ENCODE data around the gene PAX7.

The PAX7 gene

DNA sequence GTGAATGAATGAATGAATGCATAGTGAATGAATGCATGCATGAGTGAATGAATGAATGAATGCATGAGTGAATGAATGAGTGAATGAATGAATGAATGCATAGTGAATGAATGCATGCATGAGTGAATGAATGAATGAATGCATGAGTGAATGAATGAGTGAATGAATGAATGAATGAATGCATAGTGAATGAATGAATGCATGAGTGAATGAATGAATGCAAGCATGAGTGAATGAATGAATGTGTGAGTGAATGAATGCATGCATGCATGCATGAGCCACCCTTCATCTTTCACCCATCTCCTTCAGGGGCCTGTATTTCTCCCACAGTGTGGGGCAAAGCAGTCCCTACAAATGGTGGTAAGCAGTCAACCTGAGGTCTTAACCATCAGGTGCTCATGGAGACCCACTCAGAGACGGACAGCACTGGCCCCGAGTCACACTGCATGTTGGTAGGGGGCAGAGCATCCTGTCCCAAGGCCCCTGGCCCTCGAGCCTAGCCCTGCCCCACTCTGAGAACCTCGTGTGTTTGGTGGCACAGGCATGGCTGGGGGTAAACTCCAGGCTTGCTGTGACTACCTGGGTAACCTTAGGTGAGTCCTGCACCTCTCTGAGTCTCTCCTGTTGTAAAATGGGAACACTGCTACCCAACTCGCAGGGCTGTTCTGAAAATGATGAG lies 28.0 kb upstream of the PAX7 start:
- no peak overlapping the region for H3K4me3 ChIP-seq (ENCODE audit: low read depth in 1 of 2, low read length in 2 of 2)
- H3K9me3 ChIP-seq (ENCODE audit: low read length), result no peaks in the 10 kb centered on the region
- peaks cover 11% of the 10 kb centered on the region for H3K4me1 ChIP-seq (ENCODE audit: insufficient read depth, low read length)
- no peak overlapping the region for H3K27ac ChIP-seq (ENCODE audit: low read depth, low read length)
- H3K36me3 ChIP-seq (ENCODE audit: insufficient read depth, low read length), result no peaks in the 10 kb centered on the region
- H3K9ac ChIP-seq (ENCODE audit: low read length), result no peak overlapping the region
- peaks cover 0 to 28% of the 10 kb centered on the region in 2 donors for H3K27me3 ChIP-seq (ENCODE audit: control insufficient read depth in 1 of 2, insufficient read depth in 2 of 2, low read length in 2 of 2)

DNA sequence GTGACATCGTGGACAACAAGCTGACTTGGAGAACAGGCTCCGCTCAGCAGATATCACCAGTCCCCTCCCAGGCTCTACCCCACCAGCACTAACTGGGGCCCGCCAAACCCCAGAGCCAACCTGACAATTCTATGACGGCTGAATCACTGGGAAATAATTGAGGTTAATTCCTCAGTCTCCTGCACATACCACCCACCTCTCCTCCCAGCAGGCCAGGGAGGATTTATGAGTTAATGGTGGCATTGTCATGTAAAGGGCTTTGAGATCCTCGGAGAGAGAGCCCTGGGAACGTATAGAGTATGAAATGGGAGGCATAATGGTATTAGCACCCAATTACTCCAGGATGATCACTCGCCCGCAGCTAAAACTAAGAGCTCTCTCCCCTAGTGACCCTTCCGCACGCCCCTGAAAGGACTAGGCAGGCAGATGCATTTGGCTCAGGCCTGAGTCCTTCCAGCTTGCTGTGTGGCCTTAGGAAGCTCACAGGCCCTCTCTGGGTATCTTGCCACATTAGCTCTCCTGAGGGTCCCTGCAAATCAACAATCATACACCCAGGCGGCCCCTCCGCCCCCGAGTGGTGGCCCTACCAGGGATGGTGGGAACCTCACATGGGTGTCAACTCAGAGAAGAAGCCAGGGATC lies 27.3 kb upstream of the PAX7 start:
- Histone ChIP-seq H3K4me1 (ENCODE audit: insufficient read depth, low read length) (peaks cover 11% of the 10 kb centered on the region), H3K27me3 (ENCODE audit: control insufficient read depth in 1 of 2, insufficient read depth in 2 of 2, low read length in 2 of 2) (peaks cover 2 to 28% of the 10 kb centered on the region in 2 donors), H3K9ac (ENCODE audit: low read length) (no peak overlapping the region), H3K9me3 (ENCODE audit: low read length) (no peaks in the 10 kb centered on the region), H3K36me3 (ENCODE audit: insufficient read depth, low read length) (no peaks in the 10 kb centered on the region), H3K27ac (ENCODE audit: low read depth, low read length) (no peak overlapping the region), H3K4me3 (ENCODE audit: low read depth in 1 of 2, low read length in 2 of 2) (no peak overlapping the region)

DNA sequence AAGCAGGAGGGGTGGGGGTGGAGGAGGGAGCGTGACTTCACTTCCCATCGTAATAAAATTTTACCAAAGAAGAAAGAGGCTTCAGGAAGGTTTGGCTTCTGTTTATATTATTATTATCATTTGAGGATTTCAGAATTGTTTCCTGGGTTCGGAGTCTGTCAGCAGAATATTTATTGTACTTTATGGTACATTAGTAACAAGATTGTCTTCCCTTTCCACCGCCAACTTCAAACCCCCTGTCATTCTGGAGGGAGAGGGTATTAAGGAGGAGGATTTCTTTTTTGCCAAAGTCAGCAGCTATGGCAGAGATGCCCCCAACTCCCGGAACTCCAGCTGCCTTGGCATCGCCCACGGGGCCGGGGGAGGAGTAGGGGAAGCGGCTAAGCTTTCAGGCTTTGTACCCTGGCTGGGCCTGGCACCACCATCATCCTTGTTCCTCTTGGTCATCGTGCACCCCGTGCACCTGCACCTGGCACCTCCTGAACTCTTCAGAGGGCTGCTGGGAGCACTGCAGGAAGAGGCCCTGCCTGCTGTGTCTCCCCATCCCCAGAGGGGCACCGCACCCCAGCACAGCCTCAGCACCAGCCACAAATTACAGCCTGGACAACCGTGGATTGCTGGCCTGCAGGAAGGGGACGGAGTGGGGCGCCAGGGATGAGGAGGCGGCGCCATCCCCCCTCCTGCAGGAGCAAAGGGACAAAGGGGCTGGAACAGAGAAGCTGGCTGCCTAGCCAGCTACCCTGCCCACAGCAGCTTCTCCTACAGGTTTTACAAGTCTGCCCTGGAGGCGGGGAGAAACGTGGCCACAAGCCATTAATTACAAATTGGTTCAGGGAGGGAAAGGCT lies 24.0 kb upstream of the PAX7 start:
- H3K27ac ChIP-seq (ENCODE audit: low read depth, low read length), result no peak overlapping the region
- no peak overlapping the region for H3K9ac ChIP-seq (ENCODE audit: low read length)
- H3K9me3 ChIP-seq (ENCODE audit: low read length), result no peaks in the 10 kb centered on the region
- no peaks in the 10 kb centered on the region for H3K4me1 ChIP-seq (ENCODE audit: insufficient read depth, low read length)
- H3K27me3 ChIP-seq (ENCODE audit: control insufficient read depth in 1 of 2, insufficient read depth in 2 of 2, low read length in 2 of 2), result peaks cover 7 to 27% of the 10 kb centered on the region in 2 donors
- no peak overlapping the region for H3K4me3 ChIP-seq (ENCODE audit: low read depth in 1 of 2, low read length in 2 of 2)
- H3K36me3 ChIP-seq (ENCODE audit: insufficient read depth, low read length), result no peaks in the 10 kb centered on the region

DNA sequence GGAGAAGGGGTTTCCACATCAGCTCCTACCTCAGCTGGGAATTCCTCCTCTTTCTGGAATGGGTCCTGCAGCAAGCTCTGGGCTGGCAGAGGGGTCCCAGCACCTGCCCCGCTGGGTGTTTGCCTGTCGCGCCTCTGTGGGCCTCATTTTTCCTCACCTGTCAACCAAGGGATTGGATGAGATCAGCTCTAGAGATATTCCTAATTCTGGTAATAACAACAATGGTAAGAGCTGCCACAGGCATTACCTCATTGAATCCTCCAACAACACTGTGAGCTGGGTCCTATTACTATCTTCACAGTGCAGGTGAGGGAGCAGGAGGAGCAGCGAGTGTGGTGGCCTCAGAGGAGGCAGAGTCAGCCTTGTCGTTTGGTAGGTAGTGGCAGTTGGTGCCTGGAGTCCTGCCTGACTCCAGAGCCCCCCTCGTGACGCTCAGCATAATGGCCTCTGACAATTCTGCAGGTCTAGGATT lies 23.3 kb upstream of the PAX7 start:
- Histone ChIP-seq H3K36me3 (ENCODE audit: insufficient read depth, low read length) (no peaks in the 10 kb centered on the region), H3K9ac (ENCODE audit: low read length) (no peak overlapping the region), H3K4me3 (ENCODE audit: low read depth in 1 of 2, low read length in 2 of 2) (no peak overlapping the region), H3K9me3 (ENCODE audit: low read length) (no peaks in the 10 kb centered on the region), H3K27me3 (ENCODE audit: control insufficient read depth in 1 of 2, insufficient read depth in 2 of 2, low read length in 2 of 2) (peaks cover 7 to 21% of the 10 kb centered on the region in 2 donors), H3K27ac (ENCODE audit: low read depth, low read length) (no peak overlapping the region), H3K4me1 (ENCODE audit: insufficient read depth, low read length) (no peaks in the 10 kb centered on the region)

DNA sequence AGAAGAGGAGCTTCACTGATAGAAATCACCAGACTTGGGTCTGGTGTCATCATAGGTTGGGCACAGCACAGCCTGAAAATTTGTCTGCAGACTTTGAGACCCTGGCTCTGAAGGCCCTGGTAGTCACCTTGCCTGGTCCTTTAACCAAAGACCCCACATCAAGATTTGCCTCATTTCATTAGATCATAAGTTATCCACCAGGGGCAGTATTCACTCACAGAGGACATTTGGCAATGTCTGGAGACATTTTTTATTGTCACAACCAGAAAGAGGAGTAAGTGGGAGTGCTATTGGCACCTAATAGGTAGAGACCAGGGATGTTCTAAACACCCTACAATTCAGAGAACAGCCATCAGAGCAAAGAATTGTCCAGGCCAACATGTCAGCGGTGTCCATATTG lies 22.1 kb upstream of the PAX7 start:
- Histone ChIP-seq H3K27me3 (ENCODE audit: control insufficient read depth in 1 of 2, insufficient read depth in 2 of 2, low read length in 2 of 2) (peaks cover 7 to 13% of the 10 kb centered on the region in 2 donors), H3K9ac (ENCODE audit: low read length) (no peak overlapping the region), H3K27ac (ENCODE audit: low read depth, low read length) (no peak overlapping the region), H3K4me1 (ENCODE audit: insufficient read depth, low read length) (no peaks in the 10 kb centered on the region), H3K36me3 (ENCODE audit: insufficient read depth, low read length) (no peaks in the 10 kb centered on the region), H3K9me3 (ENCODE audit: low read length) (no peaks in the 10 kb centered on the region), H3K4me3 (ENCODE audit: low read depth in 1 of 2, low read length in 2 of 2) (no peak overlapping the region)

DNA sequence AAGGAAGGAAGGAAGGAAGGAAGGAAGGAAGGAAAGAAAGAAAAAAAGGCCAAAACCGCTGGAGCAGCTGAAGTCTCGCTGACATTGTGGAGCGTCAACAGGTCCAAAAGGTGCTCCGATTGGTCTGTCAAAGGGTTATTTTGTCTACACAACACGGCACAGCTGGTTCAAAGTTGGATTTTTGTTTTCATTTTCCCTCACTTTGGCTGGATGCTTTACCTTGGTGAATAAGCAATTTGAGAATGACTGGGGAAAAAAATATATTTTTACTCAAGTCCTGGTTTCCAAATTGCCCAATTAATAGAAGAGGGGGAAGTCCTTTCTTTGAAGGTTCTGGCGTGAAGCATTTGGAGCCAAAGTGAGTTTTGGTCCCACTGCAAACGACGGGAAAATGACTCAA lies 19.3 kb upstream of the PAX7 start:
- H3K4me1 ChIP-seq (ENCODE audit: insufficient read depth, low read length), result no peaks in the 10 kb centered on the region
- no peak overlapping the region for H3K4me3 ChIP-seq (ENCODE audit: low read depth in 1 of 2, low read length in 2 of 2)
- no peak overlapping the region for H3K27ac ChIP-seq (ENCODE audit: low read depth, low read length)
- peaks cover 4 to 7% of the 10 kb centered on the region in 2 donors for H3K27me3 ChIP-seq (ENCODE audit: control insufficient read depth in 1 of 2, insufficient read depth in 2 of 2, low read length in 2 of 2)
- H3K9me3 ChIP-seq (ENCODE audit: low read length), result no peaks in the 10 kb centered on the region
- no peak overlapping the region for H3K9ac ChIP-seq (ENCODE audit: low read length)
- H3K36me3 ChIP-seq (ENCODE audit: insufficient read depth, low read length), result no peaks in the 10 kb centered on the region

DNA sequence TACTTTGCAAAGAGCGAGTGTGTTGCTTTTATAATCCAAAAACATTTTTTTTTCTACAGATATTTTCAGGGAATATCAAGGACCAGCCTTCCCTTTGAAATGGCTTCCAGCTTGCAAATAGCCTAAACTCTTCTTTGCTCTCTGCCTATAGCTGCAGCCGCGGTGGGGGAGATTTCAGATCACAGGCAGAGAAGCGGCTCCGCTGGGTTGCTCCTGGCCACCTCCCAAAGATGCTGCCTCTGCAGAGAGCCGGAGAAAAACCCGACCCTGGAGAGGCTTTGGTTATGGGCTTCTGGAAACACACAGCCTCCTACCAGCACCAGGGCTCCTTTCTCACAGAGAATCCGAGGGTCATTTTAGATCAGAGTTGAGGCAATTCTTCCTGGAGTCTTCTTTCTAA lies 18.6 kb upstream of the PAX7 start:
- H3K36me3 ChIP-seq (ENCODE audit: insufficient read depth, low read length), result no peaks in the 10 kb centered on the region
- H3K4me1 ChIP-seq (ENCODE audit: insufficient read depth, low read length), result no peaks in the 10 kb centered on the region
- H3K27me3 ChIP-seq (ENCODE audit: control insufficient read depth in 1 of 2, insufficient read depth in 2 of 2, low read length in 2 of 2), result peaks cover 4 to 7% of the 10 kb centered on the region in 2 donors
- no peaks in the 10 kb centered on the region for H3K9me3 ChIP-seq (ENCODE audit: low read length)
- no peak overlapping the region for H3K27ac ChIP-seq (ENCODE audit: low read depth, low read length)
- no peak overlapping the region for H3K9ac ChIP-seq (ENCODE audit: low read length)
- no peak overlapping the region for H3K4me3 ChIP-seq (ENCODE audit: low read depth in 1 of 2, low read length in 2 of 2)

DNA sequence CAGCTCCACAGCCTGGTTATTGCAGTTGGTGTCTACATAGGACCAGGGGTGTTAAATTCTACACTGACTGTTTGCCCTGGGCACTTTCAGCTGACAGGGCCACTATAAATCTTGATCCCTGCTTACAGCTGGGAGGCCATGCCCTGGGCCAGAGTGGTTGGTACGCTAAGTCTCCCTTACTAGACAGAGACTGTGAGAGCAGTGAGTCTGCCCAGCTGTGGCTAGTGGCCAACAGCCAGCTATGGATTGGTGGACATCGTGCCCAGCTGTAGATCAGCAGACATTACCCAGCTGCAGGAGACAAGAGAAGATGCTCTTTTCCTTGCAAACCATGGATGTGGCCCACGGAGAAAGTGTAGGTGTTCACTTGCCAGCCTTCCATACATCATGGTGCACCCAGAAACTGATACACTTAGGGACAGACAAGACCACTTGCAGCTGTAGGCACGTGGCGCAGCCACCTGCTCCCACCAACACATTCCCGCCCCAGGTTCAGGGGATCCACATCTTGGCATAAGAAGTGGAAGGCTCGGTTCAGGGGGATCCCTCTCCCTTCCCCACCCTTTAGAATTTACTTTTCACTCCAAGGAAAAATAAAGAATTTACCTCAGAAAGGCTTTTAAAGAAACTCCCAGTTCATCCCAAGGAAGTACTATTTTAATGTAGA lies 16.4 kb upstream of the PAX7 start:
- H3K9ac ChIP-seq (ENCODE audit: low read length), result no peak overlapping the region
- H3K4me1 ChIP-seq (ENCODE audit: insufficient read depth, low read length), result no peaks in the 10 kb centered on the region
- no peaks in the 10 kb centered on the region for H3K9me3 ChIP-seq (ENCODE audit: low read length)
- H3K27ac ChIP-seq (ENCODE audit: low read depth, low read length), result no peak overlapping the region
- H3K4me3 ChIP-seq (ENCODE audit: low read depth in 1 of 2, low read length in 2 of 2), result no peak overlapping the region
- no peaks in the 10 kb centered on the region for H3K36me3 ChIP-seq (ENCODE audit: insufficient read depth, low read length)
- no peaks in the 10 kb centered on the region for H3K27me3 ChIP-seq (ENCODE audit: control insufficient read depth in 1 of 2, insufficient read depth in 2 of 2, low read length in 2 of 2)

DNA sequence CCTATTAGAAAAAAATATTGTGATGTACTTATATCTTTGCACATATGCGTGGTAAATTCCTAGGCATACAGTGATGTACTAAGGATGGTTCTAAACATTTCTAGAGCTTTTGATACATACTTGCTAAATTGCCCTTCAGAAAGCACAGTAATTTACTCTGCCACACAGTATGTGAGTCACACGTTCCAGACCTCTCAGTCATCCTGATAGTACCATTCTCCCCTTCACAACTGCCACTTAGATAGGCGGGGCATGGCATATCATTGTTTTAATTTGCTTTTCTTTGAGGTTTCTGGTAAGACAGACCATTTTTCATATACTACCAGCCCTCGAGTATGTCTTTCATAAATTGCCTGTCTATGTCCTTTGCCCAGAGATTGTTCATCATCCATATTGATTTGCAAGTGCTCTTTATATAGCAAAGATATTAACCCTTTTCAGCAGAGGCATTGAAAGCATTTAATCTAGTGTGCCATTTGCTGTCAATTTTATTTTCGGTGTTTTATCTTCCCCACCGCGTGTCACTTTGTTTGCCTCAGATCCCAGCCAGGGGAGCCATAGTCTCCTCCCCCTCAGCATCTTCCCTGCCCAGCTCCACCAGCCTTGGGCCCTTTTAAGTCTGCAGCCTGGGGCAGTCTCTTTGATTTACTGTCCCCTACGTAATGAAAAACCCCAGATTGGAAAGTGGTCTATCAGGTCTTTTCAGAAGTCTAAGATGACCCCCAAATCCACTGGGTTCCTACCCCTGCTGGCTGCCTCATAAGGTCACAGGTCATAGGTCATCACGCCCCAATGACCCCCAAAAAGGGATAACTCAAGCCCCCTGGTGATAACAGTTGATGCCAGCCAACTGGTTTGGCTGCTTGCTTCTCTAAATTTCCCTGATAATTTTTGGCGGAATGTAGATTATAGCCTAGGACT lies 11.8 kb upstream of the PAX7 start:
- Histone ChIP-seq H3K27me3 (ENCODE audit: control insufficient read depth in 1 of 2, insufficient read depth in 2 of 2, low read length in 2 of 2) (peaks cover 0 to 8% of the 10 kb centered on the region in 2 donors), H3K36me3 (ENCODE audit: insufficient read depth, low read length) (no peaks in the 10 kb centered on the region), H3K9ac (ENCODE audit: low read length) (no peak overlapping the region), H3K4me3 (ENCODE audit: low read depth in 1 of 2, low read length in 2 of 2) (no peak overlapping the region), H3K27ac (ENCODE audit: low read depth, low read length) (no peak overlapping the region), H3K4me1 (ENCODE audit: insufficient read depth, low read length) (no peaks in the 10 kb centered on the region), H3K9me3 (ENCODE audit: low read length) (no peaks in the 10 kb centered on the region)

DNA sequence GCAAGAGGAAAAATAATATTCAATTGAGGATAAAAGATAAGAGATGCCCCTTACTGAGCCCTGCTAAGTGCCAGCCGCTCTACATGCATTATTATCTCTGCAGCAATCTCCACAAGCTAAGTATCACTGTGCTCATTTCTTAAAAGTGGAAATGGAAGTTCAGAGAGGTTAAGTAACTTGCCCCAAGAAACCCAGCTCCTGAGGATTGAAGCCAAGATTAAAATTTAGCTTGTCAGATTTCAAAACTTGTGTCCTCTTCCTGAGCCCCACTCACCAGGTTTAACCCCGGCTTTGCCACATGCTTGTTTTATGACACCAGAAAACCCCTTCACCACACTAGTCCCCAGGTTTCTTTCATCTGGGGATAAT lies 11.2 kb upstream of the PAX7 start:
- Histone ChIP-seq H3K9ac (ENCODE audit: low read length) (no peak overlapping the region), H3K9me3 (ENCODE audit: low read length) (no peaks in the 10 kb centered on the region), H3K4me1 (ENCODE audit: insufficient read depth, low read length) (no peaks in the 10 kb centered on the region), H3K4me3 (ENCODE audit: low read depth in 1 of 2, low read length in 2 of 2) (no peak overlapping the region), H3K36me3 (ENCODE audit: insufficient read depth, low read length) (no peaks in the 10 kb centered on the region), H3K27me3 (ENCODE audit: control insufficient read depth in 1 of 2, insufficient read depth in 2 of 2, low read length in 2 of 2) (peaks cover under 1 to 8% of the 10 kb centered on the region in 2 donors), H3K27ac (ENCODE audit: low read depth, low read length) (no peak overlapping the region)

Measured in muscle layer of colon (tissue), 2 donors.